GM15510 (cell line): Measurements from ENCODE around the gene PEF1.

ENCODE experiments used
- POLR2A ChIP-seq: IDR thresholded peaks from 3 replicates; pipeline ENCODE4 v1.6.1; 2011; ENCODE audit warnings: borderline replicate concordance; ENCODE audit not compliant: insufficient read length; ENCODE audit errors: extremely low read depth

PEF1 gene

GRCh38 chr1:31620631-31621497 is 23.8 kb downstream of the PEF1 start:
- no peak for TF ChIP-seq POLR2A

DNA sequence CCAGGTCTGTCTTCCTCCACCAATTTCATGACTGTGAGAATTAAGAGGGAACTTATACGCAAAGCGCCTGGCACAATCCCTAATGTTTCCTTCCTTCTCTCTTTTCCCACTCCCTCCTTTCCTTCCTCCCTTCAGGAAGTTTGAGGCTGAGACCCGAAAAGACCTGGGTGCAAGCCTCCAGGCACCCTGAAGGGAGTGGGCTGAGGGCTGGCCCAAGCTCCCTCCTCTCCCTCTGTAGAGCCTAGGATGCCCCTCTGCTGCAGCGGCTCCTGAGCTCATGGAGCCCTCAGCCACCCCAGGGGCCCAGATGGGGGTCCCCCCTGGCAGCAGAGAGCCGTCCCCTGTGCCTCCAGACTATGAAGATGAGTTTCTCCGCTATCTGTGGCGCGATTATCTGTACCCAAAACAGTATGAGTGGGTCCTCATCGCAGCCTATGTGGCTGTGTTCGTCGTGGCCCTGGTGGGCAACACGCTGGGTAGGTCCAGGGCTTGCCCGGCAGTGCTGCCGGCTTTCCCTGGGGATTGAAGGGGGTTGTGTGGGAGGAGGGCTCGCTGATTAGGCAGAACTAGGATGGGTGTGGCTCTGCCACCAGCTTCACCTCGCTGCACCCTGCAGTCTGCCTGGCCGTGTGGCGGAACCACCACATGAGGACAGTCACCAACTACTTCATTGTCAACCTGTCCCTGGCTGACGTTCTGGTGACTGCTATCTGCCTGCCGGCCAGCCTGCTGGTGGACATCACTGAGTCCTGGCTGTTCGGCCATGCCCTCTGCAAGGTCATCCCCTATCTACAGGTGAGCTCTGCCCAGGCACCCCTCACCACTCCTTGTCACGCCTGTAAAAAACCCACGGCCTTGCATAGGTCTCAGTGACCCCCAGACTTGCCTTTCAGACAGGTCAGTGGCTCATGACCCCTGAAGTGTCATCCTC is 25.5 kb downstream of the PEF1 start:
- TF ChIP-seq POLR2A: no peak

DNA sequence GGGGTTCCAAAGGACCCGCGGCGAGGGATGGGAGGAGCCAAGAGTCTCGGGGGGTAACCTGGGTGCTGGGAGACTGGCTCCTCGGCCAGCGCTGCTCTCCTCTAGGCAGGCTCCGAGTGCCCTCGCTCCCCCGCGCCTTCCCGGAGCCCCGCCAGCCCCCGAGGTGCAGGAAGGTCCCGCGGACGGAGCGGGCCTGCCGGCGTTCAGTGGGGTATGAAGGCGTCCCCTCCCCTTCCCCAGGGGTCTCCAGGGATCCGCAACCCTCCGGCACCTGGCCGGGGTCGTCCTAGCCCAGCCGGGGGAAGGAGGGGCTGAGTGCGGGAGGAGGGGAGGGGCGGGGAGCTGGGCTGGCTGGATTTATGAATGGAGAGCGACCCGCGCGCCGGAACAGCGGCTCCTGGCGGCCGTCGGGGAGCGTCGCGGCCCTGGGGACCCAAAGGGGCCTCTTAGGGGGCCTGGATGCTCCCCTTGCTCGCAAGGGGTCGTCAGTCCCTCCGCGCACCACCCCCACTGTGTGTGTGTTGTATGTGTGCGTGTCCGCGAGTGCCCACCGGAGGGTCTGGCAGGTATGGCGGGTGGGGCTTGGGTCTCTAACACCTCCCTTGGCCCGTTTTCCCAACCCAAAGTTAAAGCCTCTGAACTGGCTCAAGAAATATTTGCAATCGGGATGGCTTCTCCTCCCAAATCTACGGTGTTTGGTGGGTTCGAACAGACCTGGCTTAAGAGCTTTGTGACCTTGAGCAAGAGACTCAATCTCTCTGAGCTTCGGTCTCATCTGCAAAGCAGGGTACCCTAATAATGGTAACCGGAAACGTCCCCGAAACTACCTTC is 26.5 kb downstream of the PEF1 start:
- no peak for TF ChIP-seq POLR2A

- no peak for TF ChIP-seq POLR2A
Observed at GRCh38 chr1:31617218-31617915, 27.3 kb downstream of the PEF1 start, which contains the start of gene HCRTR1. Gene HCRTR1, plus strand, starts transcription at chr1:31617689. Its CDS starts 1,504 bp downstream, at chr1:31619193.

DNA sequence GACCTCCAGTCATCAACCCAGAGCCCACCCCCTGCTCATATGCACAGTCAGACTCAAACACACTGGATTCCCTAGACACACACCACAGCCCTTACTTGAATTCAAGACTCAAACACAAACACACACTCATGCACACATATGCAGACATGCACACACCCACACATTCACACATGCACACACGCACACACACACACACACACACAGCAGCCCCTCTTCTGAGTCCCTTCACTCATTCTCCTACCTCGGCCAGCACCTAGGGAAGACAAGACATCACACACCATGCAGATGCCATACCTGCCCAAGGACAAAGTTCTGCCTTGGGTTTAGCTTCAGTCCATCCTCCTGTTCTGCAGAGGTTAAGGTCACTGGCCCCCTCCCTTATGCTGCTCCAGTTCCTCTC is 28.7 kb downstream of the PEF1 start:
- TF ChIP-seq POLR2A: no peak

DNA sequence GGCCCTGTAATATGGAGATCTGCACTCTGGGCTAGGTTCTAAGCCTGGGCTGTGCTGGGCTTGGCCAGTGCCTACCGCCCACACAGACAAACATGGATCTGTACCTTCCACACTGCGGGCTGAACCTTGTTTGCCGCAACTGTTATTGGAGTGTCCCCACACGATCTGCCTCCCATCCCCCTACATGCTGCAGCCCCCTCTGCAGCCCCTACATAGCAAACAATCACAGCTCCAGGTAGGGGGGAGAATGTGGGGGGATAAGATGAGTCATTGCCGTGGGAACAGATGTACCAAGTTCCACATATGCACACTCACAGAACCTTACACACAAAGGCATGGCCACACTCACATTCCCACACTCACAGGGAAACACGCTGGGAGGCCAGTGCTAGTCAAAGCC is 29.3 kb downstream of the PEF1 start:
- no peak for TF ChIP-seq POLR2A

DNA sequence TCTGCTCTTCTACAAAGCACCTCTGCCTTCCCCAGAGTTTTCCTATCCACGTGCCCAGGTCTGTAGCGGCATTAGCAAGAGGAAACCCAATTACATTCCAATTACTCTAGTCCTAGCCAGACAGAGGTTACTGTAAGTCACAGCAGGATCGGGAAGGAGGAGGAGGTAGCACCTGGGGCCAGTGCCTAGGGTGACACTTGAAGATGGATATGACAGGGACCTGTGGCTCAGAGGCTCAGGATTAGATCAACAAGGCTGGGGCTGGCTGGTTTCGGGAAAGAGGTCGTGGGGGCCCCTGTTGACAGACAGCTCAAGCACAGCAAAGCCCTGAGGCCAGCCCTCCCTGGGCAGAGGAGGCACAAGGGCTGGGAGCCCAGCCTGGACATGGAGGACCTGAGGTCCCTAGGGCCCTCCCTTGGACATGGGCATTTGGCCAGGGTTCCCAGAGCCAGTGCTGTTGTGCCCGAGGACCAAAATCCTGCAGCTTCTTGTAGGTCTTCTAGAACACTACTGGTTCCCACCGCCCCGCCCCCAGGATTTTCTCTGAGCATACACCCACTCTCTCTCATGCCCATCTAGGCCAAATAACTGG is 30.2 kb downstream of the PEF1 start:
- TF ChIP-seq POLR2A: no peak

DNA sequence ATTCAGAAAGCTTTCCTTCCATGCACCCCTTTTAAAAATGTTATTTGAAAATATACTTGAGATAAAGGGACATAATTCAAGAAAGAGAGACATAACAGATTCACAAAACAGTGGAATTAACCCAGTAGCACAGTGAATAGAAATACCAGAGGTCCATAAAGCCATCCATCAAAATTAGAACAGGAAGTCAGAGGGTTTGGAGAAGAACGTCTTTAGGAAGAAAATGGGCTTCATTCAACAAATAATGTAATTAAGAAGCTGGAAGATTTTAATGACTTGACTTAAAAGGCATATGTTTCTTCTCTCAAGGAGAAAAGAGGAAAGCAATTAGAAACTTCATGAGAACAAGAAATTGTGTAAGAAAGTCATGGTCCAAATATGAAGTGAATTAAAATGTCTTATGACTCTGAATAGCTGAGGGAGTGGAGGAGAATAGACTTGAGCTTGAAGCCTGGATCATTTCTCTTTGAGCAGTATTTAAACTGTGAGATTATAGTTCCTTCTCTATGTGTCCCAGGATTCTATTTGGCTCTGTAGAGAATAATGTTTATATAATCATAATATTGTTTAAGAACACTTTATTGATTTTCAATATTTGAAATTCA is 35.1 kb downstream of the PEF1 start:
- no peak for TF ChIP-seq POLR2A

- no peak for TF ChIP-seq POLR2A
Observed at GRCh38 chr1:31607360-31607759, 37.3 kb downstream of the PEF1 start.

DNA sequence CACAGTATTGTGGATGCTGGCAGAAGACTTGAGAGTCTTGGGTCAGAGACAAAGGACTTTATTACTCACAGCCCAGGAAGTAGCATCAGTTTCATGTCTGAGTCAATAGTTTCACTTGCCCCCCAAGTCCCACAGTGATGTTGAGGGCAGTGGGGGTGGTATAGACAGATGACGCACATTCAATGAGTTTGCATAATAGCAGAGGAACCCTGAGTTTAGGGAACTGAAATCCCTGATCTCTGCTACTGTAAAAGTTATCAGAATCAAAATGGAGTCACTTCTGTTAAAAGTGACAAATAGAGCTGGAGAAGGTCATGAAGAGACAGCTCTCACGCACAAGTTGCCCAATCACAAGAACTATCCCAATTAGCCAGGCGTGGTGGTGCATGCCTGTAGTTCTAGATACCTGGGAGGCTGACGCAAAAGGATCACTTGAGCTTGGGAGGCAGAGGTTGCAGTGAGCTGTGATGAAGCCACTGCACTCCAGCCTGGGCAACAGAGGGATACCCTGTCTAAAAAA is 38.7 kb downstream of the PEF1 start:
- TF ChIP-seq POLR2A: no peak

- no peak for TF ChIP-seq POLR2A
Observed at GRCh38 chr1:31602081-31602480, 42.6 kb downstream of the PEF1 start.

GRCh38 chr1:31600641-31601040 is 44.0 kb downstream of the PEF1 start:
- TF ChIP-seq POLR2A: no peak

- TF ChIP-seq POLR2A: no peak
Observed at GRCh38 chr1:31598980-31599379, 45.7 kb downstream of the PEF1 start.
